SU-DHL-6 (cell line): ENCODE data around the gene CCND1.

ENCODE experiments used
- CTCF ChIP-seq: fragments of 200-600 bp; sonication (generic); IDR thresholded peaks from one replicate; pipeline ENCODE4 v1.5.1; 2017; ENCODE audit warnings: antibody characterized with exemption, mild to moderate bottlenecking, low read length, moderate library complexity; ENCODE audit not compliant: insufficient read depth, poor library complexity, severe bottlenecking
- EZH2phosphoT487 ChIP-seq: fragments of 200-600 bp; sonication (generic), shearing (Covaris generic); conservative IDR thresholded peaks from 2 replicates; pipeline ENCODE4 v1.6.1; 2018; ENCODE audit warnings: mild to moderate bottlenecking, antibody characterized with exemption, low read length, moderate library complexity, mixed read lengths

- no peak for TF ChIP-seq CTCF
- no peak for TF ChIP-seq EZH2phosphoT487
These were observed 22.7 kb upstream of the CCND1 start for GRCh38 chr11:69618237-69618636.
